WTC11 (cell line): ENCODE results near the gene CNNM3.

Experiments
- CBFB ChIP-seq: sonication (generic); formaldehyde crosslinking; IDR thresholded peaks from 2 replicates; pipeline ENCODE4 v1.8.1; 2022; ENCODE audit warnings: mild to moderate bottlenecking, low read depth, missing genetic modification reagents
- CTCF ChIP-seq: fragments of 200-600 bp; IDR thresholded peaks from 2 replicates; pipeline ENCODE4 v1.8.0; 2022; ENCODE audit warnings: antibody characterized with exemption
- ESRRA ChIP-seq: sonication (generic); formaldehyde crosslinking; IDR thresholded peaks from 2 replicates; pipeline ENCODE4 v1.8.1; 2022; ENCODE audit warnings: mild to moderate bottlenecking, missing genetic modification reagents, borderline replicate concordance
- FOXJ3 ChIP-seq: sonication (generic); formaldehyde crosslinking; IDR thresholded peaks from 2 replicates; pipeline ENCODE4 v1.9.0; 2021; ENCODE audit warnings: missing genetic modification reagents, mild to moderate bottlenecking, borderline replicate concordance
- JUN ChIP-seq: sonication (generic); formaldehyde crosslinking; IDR thresholded peaks from 2 replicates; pipeline ENCODE4 v1.8.0; 2023; ENCODE audit warnings: mild to moderate bottlenecking, missing genetic modification reagents
- KAT7 ChIP-seq: sonication (generic); formaldehyde crosslinking; IDR thresholded peaks from 2 replicates; pipeline ENCODE4 v1.8.1; 2023; ENCODE audit warnings: missing genetic modification reagents, mild to moderate bottlenecking, borderline replicate concordance
- MAX ChIP-seq: sonication (generic); formaldehyde crosslinking; IDR thresholded peaks from 2 replicates; pipeline ENCODE4 v1.8.0; 2022; ENCODE audit warnings: mild to moderate bottlenecking, missing genetic modification reagents
- MYBL2 ChIP-seq: sonication (generic); formaldehyde crosslinking; IDR thresholded peaks from 2 replicates; pipeline ENCODE4 v1.8.1; 2023; ENCODE audit warnings: mild to moderate bottlenecking, moderate library complexity, missing genetic modification reagents
- SOX15 ChIP-seq: fragments of 250-450 bp; sonication (Bioruptor Pico); IDR thresholded peaks from 2 replicates; pipeline ENCODE4 v1.9.0; 2021; ENCODE audit warnings: mild to moderate bottlenecking
- USF2 ChIP-seq: sonication (generic); formaldehyde crosslinking; IDR thresholded peaks from 2 replicates; pipeline ENCODE4 v1.8.1; 2023; ENCODE audit warnings: mild to moderate bottlenecking, missing genetic modification reagents, moderate library complexity
- ZNF219 ChIP-seq: sonication (generic); formaldehyde crosslinking; IDR thresholded peaks from 2 replicates; pipeline ENCODE4 v1.8.0; 2023; ENCODE audit warnings: missing genetic modification reagents, mild to moderate bottlenecking, borderline replicate concordance
- ZNF263 ChIP-seq: sonication (generic); formaldehyde crosslinking; IDR thresholded peaks from 2 replicates; pipeline ENCODE4 v1.8.1; 2022; ENCODE audit warnings: low read depth, mild to moderate bottlenecking, moderate library complexity, missing genetic modification reagents

- no peak for TF ChIP-seq ESRRA
- TF ChIP-seq ZNF263: no peak
- TF ChIP-seq CTCF: no peak
- no peak for TF ChIP-seq MYBL2
- TF ChIP-seq MAX (CRISPR knock-in tag): no peak
- no peak for TF ChIP-seq FOXJ3 (CRISPR knock-in tag)
- TF ChIP-seq KAT7 (CRISPR knock-in tag): no peak
- no peak for TF ChIP-seq CBFB (CRISPR knock-in tag)
- no peak for TF ChIP-seq JUN
- TF ChIP-seq USF2 (CRISPR knock-in tag): no peak
- no peak for TF ChIP-seq SOX15 (CRISPR knock-in tag)
- TF ChIP-seq ZNF219 (CRISPR knock-in tag): no peak
Observed at GRCh38 chr2:96880891-96881273, 64.8 kb downstream of the CNNM3 start.
